Measurements from ENCODE around the gene LIPN. TPM values are rescaled to one million over a fixed set of nuclear protein-coding genes. Genes with fewer than 3 reads are reported as not detected.

The LIPN gene
- total RNA-seq, 1 experiment from 2014 or later: not detected

DNA sequence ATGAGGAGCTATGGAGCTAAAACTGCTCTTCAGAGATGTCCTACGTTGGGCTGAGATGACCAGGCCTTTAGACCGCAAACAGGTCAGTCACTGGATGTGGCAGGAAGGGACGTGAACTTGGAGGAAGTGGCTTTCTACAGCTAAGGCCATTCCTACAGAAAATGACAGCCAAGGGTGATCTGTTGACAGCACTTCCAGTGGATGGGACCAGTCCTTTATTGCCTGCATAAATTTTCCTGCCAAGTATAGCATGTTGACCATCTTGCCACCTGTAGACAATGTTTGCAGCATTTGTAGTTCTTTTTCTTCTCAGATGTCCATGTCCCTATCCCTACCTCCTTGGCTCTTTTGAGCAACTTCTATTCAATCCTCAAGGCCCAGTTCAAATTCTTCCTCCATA lies 46.1 kb downstream of the LIPN start:
- no peak overlapping the region for H3K18ac ChIP-seq (ENCODE audit: insufficient read length, low read depth, low read length)
- H2BK5ac ChIP-seq (ENCODE audit: insufficient read length, low read length): no peak overlapping the region
- H3K9ac ChIP-seq (ENCODE audit: extremely low read depth, insufficient read length, low read length): no peak overlapping the region
- H3K4me2 ChIP-seq (ENCODE audit: insufficient read depth, insufficient read length, low read length): no peak overlapping the region
- H3K27ac ChIP-seq (ENCODE audit: insufficient read length, low read depth, low read length): no peak overlapping the region
- H3K27me3 ChIP-seq (ENCODE audit: insufficient read depth, low read length): no peaks in the 10 kb centered on the region
- WGBS (ENCODE audit: extremely low coverage, insufficient read length, low lambda C conversion rate): no CpG with 5 or more reads among the region's 3 CpGs
- DNase-seq: no peak
- Mint-ChIP-seq H3K27ac (peak overlapping the region in 1 of 3 experiments; percentile 8; a peak in 2 of 7 replicates), H3K9me3 (no peaks in the 10 kb centered on the region), H3K36me3 (ENCODE audit: insufficient read depth in 1 of 3, low read depth in 3 of 3) (no peaks in the 10 kb centered on the region), H3K27me3 (ENCODE audit: low read depth) (peaks cover 1% of the 10 kb centered on the region), H3K4me3 (no peak overlapping the region), H3K4me1 (peaks cover 10 to 14% of the 10 kb centered on the region in 2 experiments)
- no peaks in the 10 kb centered on the region for H3K79me2 ChIP-seq (ENCODE audit: insufficient read depth, low read length)
- no peak overlapping the region for H2BK12ac ChIP-seq (ENCODE audit: insufficient read length, low read depth, low read length)
- no peaks in the 10 kb centered on the region for H4K20me1 ChIP-seq (ENCODE audit: control insufficient read depth, insufficient read depth, insufficient read length)
- no peak overlapping the region for H3T11ph ChIP-seq (ENCODE audit: low read length)
- no peaks in the 10 kb centered on the region for H3K79me1 ChIP-seq (ENCODE audit: insufficient read depth, low read depth, low read length, poor library complexity, severe bottlenecking)
- no peak overlapping the region for H2BK20ac ChIP-seq (ENCODE audit: low read depth, low read length, poor library complexity, severe bottlenecking)
- no peak overlapping the region for H3K4ac ChIP-seq (ENCODE audit: low read depth, low read length)
- H4K8ac ChIP-seq (replicated peaks; ENCODE audit: insufficient read length, low read depth, low read length): no peak overlapping the region
- no peak overlapping the region for H2AFZ ChIP-seq (ENCODE audit: low read length)
- 0 out of 2 replicates have a peak, but pooled peaks cover 2% of the 10 kb centered on the region for H3K4me1 ChIP-seq (ENCODE audit: insufficient read depth, low read length)
- no peak overlapping the region for H2BK120ac ChIP-seq (ENCODE audit: low read depth, low read length, poor library complexity, severe bottlenecking)
- no peak overlapping the region for H3K23ac ChIP-seq (ENCODE audit: insufficient read length, low read depth, low read length)
- no peak overlapping the region for H3K14ac ChIP-seq (ENCODE audit: insufficient read depth, low read length)
- H4K5ac ChIP-seq (ENCODE audit: insufficient read length, low read depth, low read length): no peak overlapping the region
- H3K56ac ChIP-seq (ENCODE audit: insufficient read length, low read depth, low read length): no peak overlapping the region
- H3K9me3 ChIP-seq (ENCODE audit: control insufficient read depth, low read depth, low read length): no peaks in the 10 kb centered on the region
- TF ChIP-seq, protein P1, sequence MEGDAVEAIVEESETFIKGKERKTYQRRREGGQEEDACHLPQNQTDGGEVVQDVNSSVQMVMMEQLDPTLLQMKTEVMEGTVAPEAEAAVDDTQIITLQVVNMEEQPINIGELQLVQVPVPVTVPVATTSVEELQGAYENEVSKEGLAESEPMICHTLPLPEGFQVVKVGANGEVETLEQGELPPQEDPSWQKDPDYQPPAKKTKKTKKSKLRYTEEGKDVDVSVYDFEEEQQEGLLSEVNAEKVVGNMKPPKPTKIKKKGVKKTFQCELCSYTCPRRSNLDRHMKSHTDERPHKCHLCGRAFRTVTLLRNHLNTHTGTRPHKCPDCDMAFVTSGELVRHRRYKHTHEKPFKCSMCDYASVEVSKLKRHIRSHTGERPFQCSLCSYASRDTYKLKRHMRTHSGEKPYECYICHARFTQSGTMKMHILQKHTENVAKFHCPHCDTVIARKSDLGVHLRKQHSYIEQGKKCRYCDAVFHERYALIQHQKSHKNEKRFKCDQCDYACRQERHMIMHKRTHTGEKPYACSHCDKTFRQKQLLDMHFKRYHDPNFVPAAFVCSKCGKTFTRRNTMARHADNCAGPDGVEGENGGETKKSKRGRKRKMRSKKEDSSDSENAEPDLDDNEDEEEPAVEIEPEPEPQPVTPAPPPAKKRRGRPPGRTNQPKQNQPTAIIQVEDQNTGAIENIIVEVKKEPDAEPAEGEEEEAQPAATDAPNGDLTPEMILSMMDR (conservative IDR thresholded peaks at IDR 0.05): no peak
- no peak overlapping the region for H2BK15ac ChIP-seq (ENCODE audit: low read depth, low read length)
- no peak overlapping the region for H2AK5ac ChIP-seq (ENCODE audit: insufficient read length, low read length)
- H4K91ac ChIP-seq (ENCODE audit: insufficient read length, low read depth, low read length): no peak overlapping the region
- no peaks in the 10 kb centered on the region for H3K23me2 ChIP-seq (ENCODE audit: insufficient read length, low read depth, low read length, poor library complexity, severe bottlenecking)
